Measurements from ENCODE around the gene REPS2.

DNA sequence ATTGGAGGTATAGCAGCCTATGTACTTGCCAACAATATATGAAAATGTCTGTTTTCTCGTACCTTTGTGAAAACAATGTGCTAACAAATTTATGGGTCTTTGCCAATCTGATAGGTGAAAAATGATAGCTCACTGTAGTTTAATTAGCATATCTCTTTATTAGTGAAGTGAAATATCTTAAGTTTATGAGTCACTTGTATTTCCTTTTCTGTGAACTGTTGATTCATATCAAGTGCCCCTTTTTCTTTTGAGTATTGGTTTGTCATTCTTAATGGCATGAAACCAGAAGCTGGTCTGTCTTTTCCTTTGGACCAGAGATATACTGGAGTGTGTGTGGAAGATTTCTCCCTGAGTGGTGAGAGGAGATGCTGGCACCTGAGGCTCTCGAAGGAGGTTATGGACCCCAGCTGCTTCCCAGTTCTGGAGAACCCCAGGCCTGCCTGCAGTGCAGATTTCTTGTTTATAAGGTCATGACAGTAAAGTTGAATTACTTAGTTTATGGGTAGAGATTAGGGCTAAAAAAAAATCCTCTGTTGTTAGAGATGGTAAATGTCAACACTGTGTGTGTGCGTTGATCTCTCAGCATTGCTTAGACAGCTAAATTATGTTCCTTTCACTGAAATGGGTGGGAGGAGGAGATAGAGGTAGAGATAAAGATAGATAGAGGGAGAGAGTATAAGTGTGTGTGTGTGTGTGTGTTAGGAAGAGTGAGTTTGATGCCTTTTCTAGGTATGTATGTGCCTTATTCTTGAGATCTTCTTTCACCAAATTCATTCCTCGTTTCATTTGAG is 89.9 kb downstream of the REPS2 start:
- TF ChIP-seq, protein P1, sequence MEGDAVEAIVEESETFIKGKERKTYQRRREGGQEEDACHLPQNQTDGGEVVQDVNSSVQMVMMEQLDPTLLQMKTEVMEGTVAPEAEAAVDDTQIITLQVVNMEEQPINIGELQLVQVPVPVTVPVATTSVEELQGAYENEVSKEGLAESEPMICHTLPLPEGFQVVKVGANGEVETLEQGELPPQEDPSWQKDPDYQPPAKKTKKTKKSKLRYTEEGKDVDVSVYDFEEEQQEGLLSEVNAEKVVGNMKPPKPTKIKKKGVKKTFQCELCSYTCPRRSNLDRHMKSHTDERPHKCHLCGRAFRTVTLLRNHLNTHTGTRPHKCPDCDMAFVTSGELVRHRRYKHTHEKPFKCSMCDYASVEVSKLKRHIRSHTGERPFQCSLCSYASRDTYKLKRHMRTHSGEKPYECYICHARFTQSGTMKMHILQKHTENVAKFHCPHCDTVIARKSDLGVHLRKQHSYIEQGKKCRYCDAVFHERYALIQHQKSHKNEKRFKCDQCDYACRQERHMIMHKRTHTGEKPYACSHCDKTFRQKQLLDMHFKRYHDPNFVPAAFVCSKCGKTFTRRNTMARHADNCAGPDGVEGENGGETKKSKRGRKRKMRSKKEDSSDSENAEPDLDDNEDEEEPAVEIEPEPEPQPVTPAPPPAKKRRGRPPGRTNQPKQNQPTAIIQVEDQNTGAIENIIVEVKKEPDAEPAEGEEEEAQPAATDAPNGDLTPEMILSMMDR (IDR thresholded peaks at IDR 0.05), result no peak
- TF ChIP-seq POLR2A (IDR thresholded peaks at IDR 0.05), result no peak
